DMS79 (cell line): ENCODE measurements around the gene ZNF500.
"Not testable (repeated sequence)": the region's sequence is repeated elsewhere in the genome, so short reads cannot be mapped to it uniquely, and the experiment has no call there.

Source experiments
- DNase-seq: peaks from one replicate; lab custom pipeline; 2025; lab: John Stamatoyannopoulos, UW

The ZNF500 gene

GRCh38 chr16:4796982-4797804, 30.2 kb upstream of the ZNF500 start:
- DNase-seq, result no peak

- no peak for DNase-seq
These were observed 29.0 kb upstream of the ZNF500 start for GRCh38 chr16:4795828-4796572.

GRCh38 chr16:4795181-4795827, 28.3 kb upstream of the ZNF500 start, which contains the start of gene SMIM22:
Gene SMIM22, plus strand, starts transcription at chr16:4795369. Its CDS starts 366 bp downstream, at chr16:4795735.
- peak; percentile 79 for DNase-seq

GRCh38 chr16:4792951-4793513, 26.1 kb upstream of the ZNF500 start:
- DNase-seq, result no peak

GRCh38 chr16:4790871-4791270, 23.9 kb upstream of the ZNF500 start:
- DNase-seq, result no peak

GRCh38 chr16:4790261-4790660, 23.3 kb upstream of the ZNF500 start:
- no peak for DNase-seq

GRCh38 chr16:4788910-4789309, 21.9 kb upstream of the ZNF500 start:
- no peak for DNase-seq

- DNase-seq, result no peak
These were observed 21.5 kb upstream of the ZNF500 start for GRCh38 chr16:4788489-4788889.

GRCh38 chr16:4787627-4788482, 20.9 kb upstream of the ZNF500 start, which contains the start of gene SEPTIN12:
Gene SEPTIN12, minus strand, starts transcription at chr16:4788345. Its CDS starts 700 bp downstream, at chr16:4787645.
- DNase-seq, result no peak

- DNase-seq, result no peak
These were observed 20.1 kb upstream of the ZNF500 start for GRCh38 chr16:4787068-4787467.

GRCh38 chr16:4785758-4786433, 18.9 kb upstream of the ZNF500 start:
- no peak for DNase-seq

GRCh38 chr16:4784444-4784987, 17.6 kb upstream of the ZNF500 start:
- DNase-seq, result not testable (repeated sequence)

- no peak for DNase-seq
These were observed 17.0 kb upstream of the ZNF500 start for GRCh38 chr16:4783951-4784336.

GRCh38 chr16:4783251-4783950, 16.4 kb upstream of the ZNF500 start:
- DNase-seq, result no peak

GRCh38 chr16:4780235-4780634, 13.3 kb upstream of the ZNF500 start:
- DNase-seq, result no peak

GRCh38 chr16:4778050-4778392, 11.1 kb upstream of the ZNF500 start:
- no peak for DNase-seq

GRCh38 chr16:4777339-4778049, 10.5 kb upstream of the ZNF500 start:
- no peak for DNase-seq

GRCh38 chr16:4776141-4776705, 9.3 kb upstream of the ZNF500 start:
- no peak for DNase-seq

GRCh38 chr16:4775005-4775404, 8.0 kb upstream of the ZNF500 start:
- DNase-seq, result no peak
